Measurements from ENCODE around the gene PDGFD.

Gene PDGFD

DNA sequence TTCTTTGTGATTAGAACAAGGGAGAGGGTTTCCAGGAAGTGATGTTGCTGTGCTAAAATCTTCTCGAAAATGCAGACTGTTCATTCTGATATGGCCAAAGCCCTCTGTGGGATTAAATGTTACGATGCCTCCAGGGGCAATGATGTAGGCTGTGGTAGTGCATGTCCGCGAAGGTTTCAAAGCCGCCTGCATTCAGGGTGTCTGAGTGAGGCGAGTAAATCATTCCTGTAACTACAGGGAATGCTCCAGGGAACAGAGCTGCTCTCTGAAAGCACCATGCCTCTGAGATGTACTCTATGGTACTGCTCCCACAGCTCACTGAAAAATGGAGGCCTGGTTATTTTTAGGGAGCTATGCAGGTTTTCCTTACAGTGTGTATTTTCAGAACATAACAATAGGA, 21.2 kb downstream of the PDGFD start:
- no peak for DNase-seq

DNA sequence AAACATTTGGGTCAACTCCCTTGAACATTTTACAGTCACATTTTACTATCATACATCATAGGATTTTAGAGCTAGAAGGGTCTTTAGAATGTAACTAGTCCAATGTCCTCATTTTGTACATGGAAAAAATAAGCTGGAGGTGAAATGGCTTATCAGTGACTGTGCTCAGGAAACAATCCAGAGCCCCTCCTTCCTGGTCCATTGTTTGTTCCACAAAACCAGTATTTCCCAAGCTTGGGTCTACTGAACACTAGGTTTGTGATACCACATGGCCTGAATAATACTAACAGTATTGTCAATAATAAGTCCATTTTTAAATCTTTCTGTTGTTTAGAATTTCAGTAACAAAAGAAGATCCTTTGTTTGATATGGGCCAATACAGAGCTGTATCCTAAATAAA, 27.1 kb downstream of the PDGFD start:
- DNase-seq = no peak

DNA sequence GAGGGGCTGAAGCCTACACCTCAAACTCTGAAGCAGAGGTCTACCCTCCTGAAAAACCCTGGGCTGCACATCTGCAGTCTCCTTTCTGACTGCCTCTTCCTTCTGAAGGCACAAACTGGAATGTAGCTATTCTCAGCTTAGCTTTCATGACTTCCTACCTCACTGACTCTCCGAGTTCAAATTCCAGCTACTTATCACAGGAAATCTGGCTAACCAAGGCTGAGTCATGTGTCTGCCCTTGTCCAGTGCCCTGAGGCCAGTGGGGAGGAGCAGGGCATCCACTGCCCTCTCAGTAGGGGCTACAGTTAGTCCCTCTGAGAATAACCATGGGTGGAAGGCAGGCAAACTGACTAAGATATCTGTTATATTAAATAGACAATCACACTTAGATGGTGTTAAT, 29.2 kb downstream of the PDGFD start:
- DNase-seq = no peak

DNA sequence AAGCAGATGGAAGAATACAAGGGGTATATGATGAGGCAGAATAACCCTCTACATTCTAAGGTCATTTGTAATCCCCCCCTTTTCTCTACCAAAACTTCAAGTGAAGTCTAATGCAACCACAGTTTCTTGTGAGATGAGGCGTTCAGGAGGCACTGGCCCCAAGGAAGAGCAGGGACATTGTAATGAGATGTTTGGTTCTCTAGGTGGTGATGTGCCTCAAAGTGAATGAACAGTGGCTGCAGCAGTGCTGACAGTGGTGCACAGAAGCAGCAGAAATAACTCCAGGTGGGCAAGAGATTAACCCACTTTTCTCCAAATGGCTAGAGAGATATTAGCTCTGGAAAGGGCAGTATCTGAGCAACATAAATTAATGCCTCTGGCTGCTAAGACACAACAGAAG, 33.8 kb downstream of the PDGFD start:
- no peak for DNase-seq

DNA sequence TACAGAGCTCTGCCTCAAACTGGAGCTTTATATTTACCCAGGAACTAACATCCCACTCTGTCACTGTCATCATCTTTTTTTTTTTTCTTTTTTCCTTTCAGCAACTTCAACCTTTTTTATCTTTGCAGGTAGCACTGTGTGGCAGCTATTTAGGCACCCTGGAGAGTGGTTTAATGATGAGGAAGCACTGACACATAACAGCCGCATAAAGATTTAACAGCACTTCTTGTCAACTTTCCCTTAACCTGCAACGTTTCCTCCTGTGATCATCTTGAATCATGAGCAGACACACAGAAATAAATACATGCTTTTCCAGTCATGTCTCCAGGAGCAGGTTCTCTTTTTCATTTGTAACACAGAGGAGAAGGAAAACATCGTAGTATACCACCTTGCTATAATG, 34.8 kb downstream of the PDGFD start:
- no peak for DNase-seq

DNA sequence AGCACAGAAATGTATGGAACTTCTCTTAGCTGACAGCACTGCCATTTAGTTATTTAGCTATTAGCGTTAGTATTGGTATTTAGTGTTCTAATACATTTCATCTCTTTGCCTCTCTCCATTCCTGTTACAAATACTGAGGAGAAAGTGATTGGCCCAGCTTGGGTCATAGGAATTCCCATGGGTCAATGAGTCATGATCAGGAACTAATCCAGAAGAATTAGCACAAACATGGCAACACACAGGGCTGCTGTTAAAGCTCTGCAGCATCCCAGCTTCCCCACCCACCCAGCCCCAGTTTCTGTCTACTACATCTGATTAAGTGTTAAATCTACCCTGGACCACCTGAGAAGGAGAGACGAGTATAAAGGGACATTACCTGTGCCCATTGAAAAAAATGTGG, 36.1 kb downstream of the PDGFD start:
- DNase-seq = no peak

DNA sequence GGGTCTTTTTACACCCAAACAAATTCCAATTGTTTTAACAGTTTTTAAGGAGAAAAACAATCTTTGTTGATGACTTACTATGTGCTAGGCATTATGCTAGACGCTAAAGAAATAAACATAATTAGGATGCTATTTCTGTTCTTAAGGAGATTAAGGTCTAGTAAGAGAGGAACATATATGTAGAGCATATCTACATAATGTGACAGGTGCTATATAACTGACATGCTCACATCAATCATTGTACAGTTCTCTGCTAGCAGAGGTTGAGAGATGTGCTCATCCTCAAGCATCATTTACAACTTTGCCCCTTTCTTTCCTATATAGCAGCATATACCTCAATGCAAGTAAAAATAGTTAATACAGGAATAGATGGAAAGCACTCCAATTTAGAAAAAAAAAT, 37.5 kb downstream of the PDGFD start:
- no peak for DNase-seq

DNA sequence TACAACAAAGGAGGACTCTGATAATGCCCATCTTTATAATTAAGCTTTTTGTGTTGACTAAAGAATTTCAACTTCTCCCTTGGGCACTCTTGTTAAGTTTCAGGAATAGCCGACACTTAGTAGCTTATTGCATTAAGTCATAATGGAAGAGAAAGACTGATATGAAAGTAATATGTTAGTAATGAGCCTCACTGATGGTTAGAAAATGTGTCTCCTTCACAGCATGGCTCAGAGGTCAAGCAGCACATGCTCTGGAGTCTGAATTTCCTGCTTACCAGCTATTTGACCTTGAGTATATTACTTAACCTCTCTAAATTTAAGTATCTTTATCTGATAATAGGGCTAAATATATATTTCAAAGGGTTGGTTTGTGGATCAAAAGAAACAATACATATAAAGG, 39.0 kb downstream of the PDGFD start:
- DNase-seq = no peak

DNA sequence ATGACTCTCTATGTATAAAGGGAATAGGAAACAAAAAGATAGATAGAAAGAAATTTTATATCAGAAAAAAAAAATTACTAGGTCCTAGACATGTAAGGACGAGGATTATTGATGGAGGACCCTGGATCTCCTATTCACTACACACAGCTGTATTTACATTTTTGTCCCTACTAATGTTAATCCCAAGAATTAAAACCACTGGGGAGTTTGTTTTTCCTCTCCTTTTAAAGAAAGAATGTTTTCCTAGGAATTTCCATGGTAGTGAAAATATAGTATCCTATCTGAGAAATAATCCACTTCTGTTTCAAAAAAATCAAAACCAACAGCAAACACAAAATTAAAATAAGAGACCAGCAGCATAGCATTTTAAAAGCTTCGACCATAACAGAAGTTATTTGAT, 41.1 kb downstream of the PDGFD start:
- no peak for DNase-seq

DNA sequence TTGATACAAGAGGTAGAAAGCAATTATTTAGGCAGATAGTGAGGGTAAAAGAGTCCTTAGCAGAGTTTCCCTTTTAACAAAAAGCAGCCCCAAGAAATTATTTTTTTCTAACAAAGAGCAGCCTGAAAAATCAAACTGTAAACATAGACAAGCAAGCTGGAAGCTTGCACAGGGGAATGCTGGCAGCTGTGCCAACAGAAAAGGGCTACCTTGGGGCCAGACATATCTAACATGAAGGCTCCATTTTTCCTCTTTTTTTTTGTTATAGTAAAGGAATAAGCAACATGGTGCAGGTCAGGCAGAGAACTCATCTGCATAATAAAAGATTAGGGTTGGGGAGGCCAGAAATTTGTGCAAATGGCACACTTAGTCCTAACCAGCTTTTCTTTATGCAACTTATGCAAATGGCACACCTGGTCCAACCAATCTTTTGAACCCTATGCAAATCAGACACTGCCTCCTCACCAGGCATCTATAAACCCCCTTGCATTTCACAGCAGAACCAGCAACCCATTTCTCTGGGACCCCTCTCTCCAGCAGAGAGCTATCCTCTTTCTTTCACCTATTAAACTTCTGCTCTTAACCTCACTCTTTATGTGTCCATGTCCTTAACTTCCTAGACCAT, 41.8 kb downstream of the PDGFD start:
- DNase-seq = no peak

DNA sequence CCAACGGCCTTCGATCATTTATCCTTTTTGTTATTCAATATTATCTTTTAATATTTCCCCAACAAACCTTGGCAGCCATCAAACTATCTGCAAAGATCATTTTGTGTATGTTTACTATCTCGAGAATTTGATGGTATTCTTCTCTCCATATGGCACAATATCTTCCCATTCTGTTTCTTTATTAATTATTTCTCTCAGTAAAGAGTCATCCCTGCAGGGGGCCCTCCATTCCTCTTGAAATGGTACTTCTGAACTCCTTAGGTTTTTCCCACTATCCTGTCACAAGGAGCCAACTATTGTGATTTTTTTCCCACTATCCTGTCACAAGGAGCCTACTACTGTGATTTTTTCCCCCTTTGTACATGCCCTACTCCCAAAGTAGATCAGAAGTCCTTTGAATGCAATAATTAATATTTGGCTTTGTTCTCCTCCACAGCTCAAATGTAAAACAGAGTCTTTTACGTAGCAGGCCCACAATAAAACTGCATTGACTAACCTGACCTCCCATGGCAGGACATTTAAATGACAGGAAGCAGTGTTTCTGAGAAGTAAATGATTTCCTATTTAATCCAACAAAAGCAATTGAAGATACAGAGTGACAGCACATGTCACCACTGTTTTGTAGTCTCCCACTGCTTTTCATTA, 43.3 kb downstream of the PDGFD start:
- DNase-seq = peak in 1 of 6 experiments; percentile 2

DNA sequence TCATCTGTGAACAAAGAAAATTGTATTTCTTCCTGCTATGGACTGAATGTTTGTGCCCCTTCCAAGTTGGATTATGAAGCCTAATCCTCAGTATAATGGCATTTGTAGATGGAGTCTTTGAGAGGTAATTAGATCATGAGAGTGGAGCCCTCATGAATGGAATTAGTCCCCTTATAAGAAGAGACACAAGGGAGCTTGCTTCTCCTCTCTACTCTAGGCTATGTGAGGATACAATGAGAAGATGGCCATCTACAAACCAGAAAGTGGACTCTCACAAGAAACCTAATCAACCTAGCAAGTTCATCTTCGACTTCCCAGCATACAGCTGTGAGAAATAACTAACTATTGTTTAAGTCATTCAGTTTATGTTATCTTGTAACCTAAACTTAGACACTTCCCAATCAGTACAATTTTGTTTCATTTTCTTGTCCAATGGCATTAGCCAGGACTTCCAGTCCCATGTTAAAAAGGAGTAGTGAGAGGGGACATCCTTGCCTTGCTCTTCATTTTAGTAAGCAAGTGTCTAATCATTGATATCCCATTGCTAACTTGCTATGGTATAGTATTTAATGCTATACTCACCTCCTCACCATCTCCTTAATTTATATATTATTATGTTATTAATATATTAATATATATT, 45.7 kb downstream of the PDGFD start:
- DNase-seq = no peak

DNA sequence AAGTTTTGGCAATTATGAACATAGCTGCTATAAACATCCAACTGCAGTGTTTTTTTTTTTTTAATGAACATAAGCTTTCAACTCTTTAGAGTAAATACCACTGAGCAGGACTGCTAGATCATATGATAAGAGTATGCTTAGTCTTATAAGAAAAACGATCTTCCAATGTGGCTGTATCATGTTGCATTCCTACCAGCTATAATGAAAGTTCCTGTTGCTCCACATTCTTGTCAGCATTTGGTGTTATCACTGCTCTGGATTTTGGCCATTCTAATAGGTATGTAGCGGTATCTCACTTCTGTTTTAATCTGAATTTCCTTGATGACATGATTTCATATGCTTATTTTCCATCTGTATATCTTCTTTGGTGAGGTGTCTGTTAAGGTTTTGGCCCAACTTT, 50.4 kb downstream of the PDGFD start:
- DNase-seq = no peak

DNA sequence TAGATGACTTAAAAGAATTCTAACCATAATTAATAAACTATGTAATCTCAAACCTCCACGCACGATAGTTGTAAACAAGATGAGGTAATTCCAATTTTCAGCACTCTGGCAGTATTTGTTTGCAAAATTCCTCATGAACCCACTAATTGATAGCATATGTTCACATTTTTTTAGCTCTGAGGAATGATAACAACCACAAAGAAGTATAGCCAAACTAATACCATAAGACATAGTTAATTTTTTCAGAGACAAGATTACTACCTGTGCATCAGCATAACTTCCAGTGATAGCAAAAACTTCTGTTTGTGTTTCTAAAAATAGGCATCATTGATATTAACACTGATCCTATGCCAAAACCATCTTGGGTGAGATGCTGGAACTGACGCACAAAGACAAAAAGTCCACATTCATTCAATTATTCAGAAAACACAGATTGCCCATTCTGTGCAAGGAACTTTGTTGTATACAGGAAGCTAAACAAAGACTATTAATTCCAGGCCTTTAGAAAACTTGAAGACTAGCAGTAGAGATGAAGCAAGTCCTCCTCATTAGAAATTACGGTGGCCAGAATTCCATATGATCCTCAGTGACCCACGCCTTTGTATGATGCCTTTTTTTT, 57.7 kb downstream of the PDGFD start:
- no peak for DNase-seq

DNA sequence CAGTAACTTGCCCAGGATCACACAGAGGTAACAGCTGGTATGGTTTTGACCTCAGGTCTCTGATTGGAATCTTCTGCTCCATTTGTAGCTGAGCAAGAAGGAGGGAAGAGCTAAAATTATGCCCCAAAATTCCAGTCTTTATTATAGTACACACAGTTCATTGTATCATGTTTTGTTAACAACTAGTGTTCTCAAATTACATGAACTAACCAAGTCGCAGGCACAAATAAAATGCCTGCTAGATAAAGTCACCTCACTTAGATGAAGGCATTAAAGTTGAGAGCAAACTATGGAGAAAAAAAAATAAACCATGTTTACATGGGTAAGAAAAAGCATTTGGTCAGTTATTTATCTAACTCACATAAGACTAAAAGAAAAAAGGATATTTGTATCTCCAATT, 58.8 kb downstream of the PDGFD start:
- DNase-seq = no peak

DNA sequence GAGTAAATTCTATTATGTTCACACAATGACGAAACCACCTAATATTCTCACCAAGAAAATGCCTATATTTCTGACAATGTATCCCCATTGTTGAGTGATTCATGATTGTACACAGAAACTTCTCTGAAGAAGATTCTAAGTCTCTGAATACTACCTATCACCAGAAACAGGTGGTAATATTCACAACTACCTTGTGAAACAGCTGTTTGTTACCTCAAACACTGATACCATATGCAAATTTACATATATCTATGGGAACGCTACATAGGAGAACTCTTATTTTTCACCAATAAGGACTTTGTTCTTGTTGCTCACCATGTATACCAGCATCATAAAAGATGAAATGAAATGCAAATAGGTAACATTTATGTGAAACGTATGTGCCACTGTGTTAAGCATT, 59.3 kb downstream of the PDGFD start:
- DNase-seq = no peak

DNA sequence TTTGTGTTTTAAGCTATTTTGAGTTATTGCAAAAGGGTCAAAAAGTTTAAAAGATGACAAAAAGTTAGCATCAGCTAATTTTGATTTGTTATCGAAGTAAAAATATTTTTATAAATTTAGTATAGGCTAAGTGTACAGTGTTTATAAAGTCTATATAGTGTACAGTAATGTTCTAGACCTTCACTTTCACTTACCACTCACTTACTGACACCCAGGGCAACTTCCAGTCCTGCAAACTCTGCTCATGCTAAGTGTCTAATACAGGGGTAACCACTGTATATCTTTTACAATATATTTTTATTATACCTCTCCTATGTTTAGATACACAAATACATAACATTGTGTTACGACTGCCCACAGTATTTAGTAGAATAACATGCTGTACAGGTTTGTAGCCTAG, 59.7 kb downstream of the PDGFD start:
- no peak for DNase-seq

DNA sequence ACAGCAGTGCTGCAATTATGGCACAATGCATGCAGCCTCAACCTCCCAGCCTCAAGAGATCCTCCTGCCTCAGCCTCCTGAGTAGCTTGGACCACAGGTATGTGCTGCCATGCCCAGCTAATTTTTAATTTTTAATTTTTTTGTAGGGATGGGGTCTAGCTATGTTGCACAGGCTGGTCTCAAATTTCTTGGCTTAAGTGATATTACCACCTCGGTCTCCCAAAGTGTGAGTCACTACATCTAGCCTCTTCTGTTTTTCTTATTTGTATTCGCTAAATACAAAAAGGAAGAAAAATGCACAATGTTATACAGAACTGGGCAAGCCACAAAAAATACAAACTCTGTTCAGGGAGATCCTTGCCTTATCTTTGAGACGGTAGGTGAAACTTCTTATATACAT, 65.4 kb downstream of the PDGFD start:
- DNase-seq = no peak

DNA sequence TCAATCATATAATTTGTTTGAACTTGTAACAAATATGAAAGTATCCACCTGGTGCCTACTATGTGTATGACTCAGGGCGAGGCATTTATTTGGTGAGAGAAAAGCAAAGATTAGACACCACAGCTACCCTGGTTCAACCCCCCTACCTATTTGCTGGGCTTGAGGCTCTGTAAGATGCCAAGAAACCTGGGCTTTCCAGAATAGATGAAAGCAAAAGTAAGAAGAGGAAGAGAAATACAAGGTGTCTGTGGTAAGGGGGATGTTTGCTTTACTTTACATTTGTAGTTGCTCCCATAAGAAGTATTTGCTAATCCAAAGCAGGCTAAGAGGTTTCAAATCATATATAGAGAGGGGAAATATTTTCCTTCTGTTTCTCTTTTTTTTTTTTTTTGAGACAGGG, 65.8 kb downstream of the PDGFD start:
- no peak for DNase-seq

DNA sequence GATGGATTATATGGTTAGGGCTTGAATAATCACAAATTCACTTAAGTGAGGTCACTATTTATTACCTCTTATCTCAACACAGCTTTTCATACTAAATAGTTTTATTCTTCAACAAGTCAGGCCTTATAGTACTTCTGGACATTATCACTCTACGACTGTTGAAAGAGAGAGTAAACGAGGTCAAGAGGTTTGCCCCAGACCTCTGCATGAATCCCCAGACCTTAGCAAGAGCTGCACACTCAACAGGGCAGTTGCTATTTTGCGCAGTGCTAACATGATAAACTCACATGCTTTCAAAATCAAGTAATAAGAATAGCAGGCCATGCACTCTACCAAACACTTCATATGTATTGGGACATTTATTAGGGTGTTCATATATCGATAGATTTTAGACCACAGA, 67.0 kb downstream of the PDGFD start:
- DNase-seq = no peak

DNA sequence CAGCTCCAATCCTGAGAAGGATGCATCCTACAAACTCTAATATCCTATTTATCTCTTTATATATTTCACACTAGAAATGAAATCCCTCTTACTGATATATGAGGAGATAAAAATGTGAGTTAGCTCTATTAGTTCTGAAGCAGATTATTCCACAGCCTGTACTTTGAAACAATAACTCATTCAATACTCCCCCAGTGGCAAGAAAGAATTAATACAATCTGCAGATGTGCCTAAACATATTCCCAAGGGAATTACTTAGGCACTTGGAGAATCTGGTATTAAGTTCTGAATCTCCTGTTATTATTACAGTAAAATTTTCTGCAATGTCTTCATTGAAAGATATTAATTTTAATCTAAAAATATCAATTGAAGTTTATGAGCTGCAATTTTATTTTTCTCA, 68.2 kb downstream of the PDGFD start:
- DNase-seq = no peak

DNA sequence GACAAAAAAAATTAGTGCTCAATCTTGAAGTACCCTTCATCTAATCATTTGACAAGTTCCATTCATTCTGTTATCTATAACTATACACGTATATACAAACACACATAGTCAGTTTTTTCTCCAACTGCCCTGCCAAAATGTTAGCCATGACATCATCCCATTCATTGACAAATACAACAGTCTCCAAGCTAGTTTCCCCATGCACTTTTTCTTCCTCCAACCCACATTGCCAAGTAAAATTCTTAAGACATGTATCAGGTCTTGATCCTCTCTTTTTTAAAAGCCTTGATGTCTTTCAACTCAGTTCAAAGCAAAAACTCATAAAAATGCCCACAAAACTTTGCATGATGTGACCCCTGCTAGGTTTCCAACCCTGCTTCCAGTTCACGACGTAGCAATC, 69.4 kb downstream of the PDGFD start:
- no peak for DNase-seq

DNA sequence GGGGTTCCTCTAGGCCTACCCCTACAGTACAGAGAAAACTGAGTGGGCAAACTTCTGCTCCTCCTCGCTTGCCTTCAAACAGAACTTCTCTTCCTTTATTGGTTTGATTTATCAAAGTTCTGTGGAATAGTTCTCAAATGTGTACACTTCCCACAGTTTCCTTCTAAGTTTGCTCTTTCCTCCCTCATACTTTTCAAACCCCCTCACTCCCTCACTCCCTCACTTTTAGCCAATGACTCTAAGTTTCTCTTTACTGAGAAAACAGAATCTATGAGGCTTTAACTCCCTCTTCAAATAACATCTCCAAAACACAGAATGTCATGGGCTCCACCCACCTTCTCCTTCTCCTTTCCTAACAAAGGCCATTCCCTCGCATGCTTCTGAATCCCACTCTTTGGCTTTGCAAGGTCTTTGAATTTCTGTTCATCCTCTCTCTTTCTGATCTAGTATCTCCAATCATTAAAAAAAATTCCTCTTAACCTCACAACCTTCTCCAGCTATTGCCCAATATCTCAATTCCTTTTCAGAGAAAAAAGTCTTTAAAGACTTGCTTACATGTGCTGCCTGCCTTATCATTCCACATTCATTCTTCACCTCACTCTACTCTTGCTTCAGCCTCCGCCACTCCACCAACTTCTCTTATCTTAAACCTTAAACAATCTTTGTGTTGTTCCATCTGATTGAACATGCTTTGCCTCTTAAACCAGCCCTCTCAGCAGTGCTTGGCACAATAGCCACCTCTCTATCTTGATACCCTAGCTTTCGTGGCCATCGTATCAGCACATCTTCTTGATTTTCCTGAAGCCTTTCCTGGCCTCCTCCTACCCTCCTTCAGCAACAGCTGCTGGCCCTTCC, 70.3 kb downstream of the PDGFD start:
- DNase-seq = no peak
